GM12865 (cell line): ENCODE measurements around the gene UBAC2.

Experiments
- DNase-seq: peaks from one replicate; pipeline ENCODE4 v3.0.0; 2010; ENCODE audit warnings: low read depth
- H3K4me3 ChIP-seq: 2 replicates; pipeline ENCODE4 v1.5.1; 2011; ENCODE audit warnings: mild to moderate bottlenecking, low read depth, low read length, control low read depth
- TF ChIP-seq, protein P1 (sequence below): IDR thresholded peaks from 2 replicates; pipeline ENCODE4 v1.5.1; 2011; ENCODE audit warnings: low read length, control low read depth, low read depth, inconsistent platforms; ENCODE audit not compliant: insufficient read depth; ENCODE audit errors: missing control alignments

UBAC2 gene, protein sequence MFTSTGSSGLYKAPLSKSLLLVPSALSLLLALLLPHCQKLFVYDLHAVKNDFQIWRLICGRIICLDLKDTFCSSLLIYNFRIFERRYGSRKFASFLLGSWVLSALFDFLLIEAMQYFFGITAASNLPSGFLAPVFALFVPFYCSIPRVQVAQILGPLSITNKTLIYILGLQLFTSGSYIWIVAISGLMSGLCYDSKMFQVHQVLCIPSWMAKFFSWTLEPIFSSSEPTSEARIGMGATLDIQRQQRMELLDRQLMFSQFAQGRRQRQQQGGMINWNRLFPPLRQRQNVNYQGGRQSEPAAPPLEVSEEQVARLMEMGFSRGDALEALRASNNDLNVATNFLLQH

DNA sequence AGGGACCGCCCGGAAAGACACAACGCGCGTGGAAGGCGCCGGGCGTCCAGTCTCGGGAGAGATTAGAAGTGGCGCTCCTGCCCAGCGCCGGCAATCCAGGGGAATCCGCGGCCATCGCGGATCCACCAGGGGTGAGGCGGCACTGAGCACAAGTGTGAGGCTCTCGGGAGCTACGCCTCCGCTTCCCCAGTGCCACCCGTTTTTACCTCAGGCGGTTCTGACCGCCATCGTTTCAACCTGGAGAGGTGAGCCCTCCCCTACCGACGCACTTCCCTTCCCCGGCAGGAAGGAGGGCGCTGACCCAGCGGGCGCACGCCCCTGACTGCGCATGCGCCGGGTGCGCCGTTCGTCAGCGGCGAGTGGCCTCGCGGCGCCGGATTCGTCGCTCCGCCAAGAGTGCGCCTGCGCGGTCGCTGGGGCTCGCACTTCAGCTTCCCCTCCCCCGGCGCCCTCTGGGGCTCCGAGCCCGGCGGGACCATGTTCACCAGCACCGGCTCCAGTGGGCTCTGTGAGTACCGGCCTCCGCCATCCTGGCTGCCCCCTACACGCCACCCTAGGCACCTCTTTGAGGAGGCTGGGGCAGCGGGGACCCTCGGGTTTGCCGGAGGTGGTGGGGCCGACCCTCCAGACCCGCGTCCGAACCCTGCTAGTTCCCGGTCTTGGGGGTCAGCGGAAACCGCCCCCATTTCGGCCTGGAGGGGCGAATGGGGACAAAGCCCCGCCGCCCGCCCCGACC is at the start of gene UBAC2:
UBAC2 (plus strand) TSS at position 423 of the 736 bp plus-strand sequence; CDS start at position 478, 55 bp downstream.
- peak within 1 kb of the TSS; percentile 97 for H3K4me3 ChIP-seq
- TF ChIP-seq, protein P1, sequence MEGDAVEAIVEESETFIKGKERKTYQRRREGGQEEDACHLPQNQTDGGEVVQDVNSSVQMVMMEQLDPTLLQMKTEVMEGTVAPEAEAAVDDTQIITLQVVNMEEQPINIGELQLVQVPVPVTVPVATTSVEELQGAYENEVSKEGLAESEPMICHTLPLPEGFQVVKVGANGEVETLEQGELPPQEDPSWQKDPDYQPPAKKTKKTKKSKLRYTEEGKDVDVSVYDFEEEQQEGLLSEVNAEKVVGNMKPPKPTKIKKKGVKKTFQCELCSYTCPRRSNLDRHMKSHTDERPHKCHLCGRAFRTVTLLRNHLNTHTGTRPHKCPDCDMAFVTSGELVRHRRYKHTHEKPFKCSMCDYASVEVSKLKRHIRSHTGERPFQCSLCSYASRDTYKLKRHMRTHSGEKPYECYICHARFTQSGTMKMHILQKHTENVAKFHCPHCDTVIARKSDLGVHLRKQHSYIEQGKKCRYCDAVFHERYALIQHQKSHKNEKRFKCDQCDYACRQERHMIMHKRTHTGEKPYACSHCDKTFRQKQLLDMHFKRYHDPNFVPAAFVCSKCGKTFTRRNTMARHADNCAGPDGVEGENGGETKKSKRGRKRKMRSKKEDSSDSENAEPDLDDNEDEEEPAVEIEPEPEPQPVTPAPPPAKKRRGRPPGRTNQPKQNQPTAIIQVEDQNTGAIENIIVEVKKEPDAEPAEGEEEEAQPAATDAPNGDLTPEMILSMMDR: no peak
- DNase-seq: peak; percentile 97

DNA sequence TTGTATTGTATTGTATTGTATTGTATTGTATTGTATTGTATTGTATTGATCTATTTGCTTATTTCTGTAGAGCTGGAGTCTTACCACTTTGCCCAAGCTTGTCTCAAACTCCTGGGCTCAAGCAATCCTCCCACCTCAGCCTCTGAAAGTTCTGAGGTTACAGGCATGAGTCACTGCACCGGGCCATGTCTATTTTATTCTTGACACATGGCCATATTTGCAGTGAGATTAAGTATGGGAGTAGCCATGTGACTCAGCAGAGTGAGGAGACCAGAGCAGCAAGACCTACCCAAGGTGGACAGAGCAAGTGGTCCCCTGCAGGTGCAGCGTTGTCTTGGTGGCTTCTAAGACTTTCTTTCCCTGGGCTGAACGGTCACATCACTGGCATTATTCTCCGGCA is 49.1 kb upstream of the UBAC2 start:
- DNase-seq: peak; percentile 53
- TF ChIP-seq, protein P1: no peak
- no peak overlapping the region for H3K4me3 ChIP-seq

DNA sequence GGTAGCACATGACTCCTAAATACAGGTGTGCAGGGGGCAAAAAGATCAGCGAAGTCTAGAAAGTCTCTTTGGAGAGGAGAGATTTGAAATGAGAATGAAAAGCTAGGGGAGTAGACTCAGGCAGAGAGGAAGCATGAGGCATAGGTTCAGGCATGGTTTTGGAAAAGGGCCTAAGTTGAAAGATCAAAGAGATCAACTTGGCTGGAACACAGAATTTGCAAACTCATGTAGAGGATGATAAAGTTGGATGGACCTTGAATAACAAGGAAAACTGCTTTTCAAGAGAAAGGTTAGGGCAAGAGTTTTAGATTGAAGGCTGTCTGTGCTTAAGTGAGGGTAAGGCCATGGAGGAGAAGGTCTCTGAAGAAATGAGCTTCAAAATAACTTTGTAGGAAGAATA is 47.4 kb upstream of the UBAC2 start:
- DNase-seq: no peak
- TF ChIP-seq, protein P1: no peak
- no peak overlapping the region for H3K4me3 ChIP-seq

DNA sequence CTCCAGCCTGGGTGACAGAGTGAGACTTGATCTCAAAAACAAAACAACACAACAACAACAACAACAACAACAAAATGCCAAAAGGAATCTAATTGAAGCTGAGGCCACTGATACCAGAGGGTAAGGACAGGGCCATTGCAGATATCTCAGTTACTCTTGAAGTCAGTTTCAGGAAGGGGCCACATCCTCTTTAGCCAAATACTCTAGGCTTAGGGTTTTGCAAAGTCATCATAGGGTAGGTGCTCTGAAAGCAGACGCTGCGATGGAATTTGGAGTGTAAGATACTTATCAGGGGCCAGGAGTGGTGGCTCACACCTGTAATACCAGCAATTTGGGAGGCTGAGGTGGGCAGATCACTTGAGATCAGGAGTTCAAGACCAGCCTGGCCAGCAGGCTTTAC is 46.6 kb upstream of the UBAC2 start:
- H3K4me3 ChIP-seq: no peak overlapping the region
- peak; percentile 16 for DNase-seq
- TF ChIP-seq, protein P1: no peak

DNA sequence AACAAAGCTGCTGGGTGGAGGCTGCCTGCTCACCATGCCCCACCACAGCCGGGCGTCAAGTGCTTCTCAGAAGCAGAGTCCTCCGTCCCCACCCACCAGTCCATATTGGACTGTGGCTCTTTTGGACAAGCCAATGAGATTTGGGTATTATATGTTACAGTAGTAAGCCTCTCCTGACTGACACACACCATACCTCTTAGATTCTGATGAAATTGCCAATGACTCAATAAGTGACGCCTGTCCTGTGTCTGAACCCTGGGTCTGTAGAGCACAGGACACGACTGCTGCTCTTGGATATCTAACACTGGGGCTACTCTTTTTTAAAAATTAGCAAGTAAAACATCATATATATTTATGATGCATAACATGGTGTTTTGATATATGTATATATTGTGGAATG is 44.8 kb upstream of the UBAC2 start:
- no peak for DNase-seq
- no peak overlapping the region for H3K4me3 ChIP-seq
- TF ChIP-seq, protein P1: no peak

DNA sequence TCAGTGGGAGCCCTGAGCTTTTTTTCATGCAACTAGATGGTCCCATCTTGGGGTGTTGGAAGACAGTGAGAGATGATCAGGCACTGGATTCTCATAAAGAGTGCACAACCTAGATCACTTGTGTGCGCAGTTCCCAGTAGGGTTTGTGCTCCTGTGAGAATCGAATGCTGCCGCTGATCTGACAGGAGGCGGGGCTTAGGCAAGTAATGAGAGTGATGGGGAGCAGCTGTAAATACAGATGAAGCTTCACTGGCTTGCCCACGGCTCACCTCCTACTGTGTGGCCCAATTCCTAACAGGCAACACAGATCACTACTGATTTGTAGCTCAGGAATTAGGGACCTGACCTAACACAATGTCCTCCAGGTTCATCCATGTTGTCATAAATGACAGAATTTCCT is 43.6 kb upstream of the UBAC2 start:
- DNase-seq: no peak
- TF ChIP-seq, protein P1: no peak
- no peak overlapping the region for H3K4me3 ChIP-seq

DNA sequence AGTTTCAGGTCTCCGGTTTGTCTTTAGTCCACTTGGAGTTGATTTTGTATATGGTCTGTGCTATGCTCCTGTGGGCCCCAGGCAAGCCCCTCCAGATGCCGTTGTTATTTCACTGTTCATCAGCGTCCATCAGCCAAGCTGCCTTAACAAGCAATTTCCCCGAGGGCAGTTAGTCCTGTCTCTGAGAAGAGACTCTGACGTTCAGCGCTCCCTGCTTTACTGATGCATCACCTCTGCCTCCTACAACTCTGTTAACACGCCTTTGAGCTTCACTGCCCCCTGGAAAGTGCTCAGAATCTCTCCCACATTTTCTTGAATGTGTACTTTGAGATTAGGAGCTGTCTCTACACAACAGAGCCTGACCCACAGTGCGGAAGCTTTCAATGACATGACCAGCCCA is 41.8 kb upstream of the UBAC2 start:
- TF ChIP-seq, protein P1: no peak
- no peak overlapping the region for H3K4me3 ChIP-seq
- no peak for DNase-seq
